Right renal cortex interstitium (tissue), 3 donors: ENCODE data around the gene SOX2. TPM values are rescaled to one million over a fixed set of nuclear protein-coding genes. Genes with fewer than 3 reads are reported as not detected.

Experiments
- DNase-seq, 3 donors: peaks; one replicate each; pipeline ENCODE4 v3.0.0-alpha.2; 2013; ENCODE audit warnings: low read depth in 3 of 3, low spot score in 2 of 3
- polyA plus RNA-seq, 3 donors: library from polyadenylated mRNA; unstranded; fragments of 120-200 nt; gene quantifications; one replicate each; pipeline ENCODE4 v1.2.1, GENCODE V29; 2013; ENCODE audit not compliant: insufficient read length in 3 of 3

SOX2 gene
- polyA plus RNA-seq, 3 donors: 0.22 to 0.50 (median 0.30) TPM

DNA sequence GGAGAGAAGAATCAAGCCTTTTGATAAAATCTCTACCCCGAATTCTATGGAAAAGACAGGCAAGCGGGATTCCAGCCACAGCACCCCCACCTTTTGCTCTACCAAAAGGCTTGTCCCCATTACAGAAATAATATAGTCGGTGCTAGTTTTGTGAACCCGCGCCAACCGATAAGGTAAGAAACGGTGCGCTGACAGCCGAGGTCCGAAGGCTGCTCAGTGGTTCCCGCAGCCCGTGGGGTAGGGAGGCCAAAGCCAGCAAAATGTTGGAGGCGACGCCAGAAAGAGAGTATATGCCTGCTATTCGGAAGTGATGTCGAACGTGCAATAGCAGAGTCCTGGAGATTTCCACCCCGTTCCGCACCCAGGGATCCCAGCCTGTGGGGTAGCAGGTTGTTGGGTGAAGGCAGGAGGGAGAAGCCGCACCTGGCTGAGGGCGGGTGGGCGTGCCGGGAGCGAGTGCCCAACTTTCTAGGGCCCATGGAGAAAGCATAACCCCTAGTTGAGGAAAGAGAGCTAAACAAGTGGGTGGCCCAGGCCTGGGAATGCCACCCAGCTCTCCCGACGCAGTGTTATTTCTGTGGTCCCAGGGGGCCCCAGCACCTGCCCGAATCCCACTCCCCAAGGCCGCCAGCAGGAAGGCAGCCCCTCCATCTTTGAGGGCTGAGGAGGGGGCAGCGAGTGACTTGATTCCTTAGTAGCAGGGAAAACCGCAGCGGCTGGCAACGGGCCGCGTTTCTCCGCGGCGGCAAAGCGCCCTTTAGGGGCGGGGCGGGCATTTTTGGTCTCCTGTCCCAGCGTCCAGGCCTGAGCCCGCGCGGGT is 7.9 kb upstream of the SOX2 start:
- no peak for DNase-seq

GRCh38 chr3:181704421-181705085 is 7.2 kb upstream of the SOX2 start:
- no peak for DNase-seq

DNA sequence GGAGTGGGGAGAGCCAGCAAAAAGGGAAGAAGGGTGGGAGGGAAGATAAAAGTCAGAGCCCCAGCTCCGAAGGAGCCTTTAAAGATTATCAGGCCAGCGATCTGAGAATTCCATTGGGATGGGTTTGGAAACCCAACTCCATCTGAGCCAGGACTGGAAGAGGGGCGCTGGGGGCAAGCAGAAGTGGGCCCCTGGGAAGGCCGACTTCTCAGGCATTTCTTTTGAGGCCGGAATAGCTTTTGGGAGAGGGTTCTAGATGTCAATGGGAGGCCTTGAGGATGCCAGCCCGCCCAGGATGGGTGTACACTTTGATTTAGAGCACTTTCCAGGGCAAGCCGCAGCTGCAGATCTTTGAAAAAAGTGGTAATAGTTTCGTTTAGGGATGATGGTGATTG is 6.6 kb upstream of the SOX2 start:
- DNase-seq: no peak

GRCh38 chr3:181707980-181708379 is 3.7 kb upstream of the SOX2 start:
- DNase-seq: no peak

DNA sequence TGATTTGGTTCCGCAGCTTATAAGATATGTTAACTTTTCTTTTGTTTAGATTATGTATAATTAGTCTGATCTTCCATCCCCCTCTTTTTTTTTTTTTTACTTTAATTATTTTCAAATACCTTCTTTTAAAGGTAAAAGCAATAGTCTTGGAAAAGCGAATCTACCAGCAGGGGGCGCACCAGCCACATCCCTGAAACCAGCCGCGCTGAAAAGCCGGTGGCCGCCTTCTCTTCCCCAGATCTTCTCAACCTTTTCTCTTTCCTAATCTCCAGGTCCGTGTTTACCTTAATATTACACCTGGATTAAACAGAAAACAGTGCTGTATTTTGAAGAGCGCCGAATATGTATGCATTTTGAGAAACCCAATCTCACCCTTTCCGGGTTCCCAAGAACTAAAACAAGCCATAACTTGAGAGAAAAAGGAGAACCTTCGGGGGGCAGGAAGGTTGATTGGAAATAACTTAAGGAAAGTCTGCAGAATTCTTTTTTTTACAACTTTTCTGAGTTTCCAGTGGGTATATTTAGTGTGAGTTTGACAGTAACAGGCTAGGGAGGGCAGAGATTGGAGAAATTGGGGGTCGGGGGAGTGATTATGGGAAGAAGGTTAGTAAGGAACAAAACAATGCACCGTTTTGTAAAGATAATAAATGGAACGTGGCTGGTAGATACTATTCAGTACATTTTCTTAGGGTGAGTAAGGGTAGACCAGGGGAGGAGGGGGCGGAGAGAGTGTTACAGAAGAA is 2.0 kb upstream of the SOX2 start:
- no peak for DNase-seq

DNA sequence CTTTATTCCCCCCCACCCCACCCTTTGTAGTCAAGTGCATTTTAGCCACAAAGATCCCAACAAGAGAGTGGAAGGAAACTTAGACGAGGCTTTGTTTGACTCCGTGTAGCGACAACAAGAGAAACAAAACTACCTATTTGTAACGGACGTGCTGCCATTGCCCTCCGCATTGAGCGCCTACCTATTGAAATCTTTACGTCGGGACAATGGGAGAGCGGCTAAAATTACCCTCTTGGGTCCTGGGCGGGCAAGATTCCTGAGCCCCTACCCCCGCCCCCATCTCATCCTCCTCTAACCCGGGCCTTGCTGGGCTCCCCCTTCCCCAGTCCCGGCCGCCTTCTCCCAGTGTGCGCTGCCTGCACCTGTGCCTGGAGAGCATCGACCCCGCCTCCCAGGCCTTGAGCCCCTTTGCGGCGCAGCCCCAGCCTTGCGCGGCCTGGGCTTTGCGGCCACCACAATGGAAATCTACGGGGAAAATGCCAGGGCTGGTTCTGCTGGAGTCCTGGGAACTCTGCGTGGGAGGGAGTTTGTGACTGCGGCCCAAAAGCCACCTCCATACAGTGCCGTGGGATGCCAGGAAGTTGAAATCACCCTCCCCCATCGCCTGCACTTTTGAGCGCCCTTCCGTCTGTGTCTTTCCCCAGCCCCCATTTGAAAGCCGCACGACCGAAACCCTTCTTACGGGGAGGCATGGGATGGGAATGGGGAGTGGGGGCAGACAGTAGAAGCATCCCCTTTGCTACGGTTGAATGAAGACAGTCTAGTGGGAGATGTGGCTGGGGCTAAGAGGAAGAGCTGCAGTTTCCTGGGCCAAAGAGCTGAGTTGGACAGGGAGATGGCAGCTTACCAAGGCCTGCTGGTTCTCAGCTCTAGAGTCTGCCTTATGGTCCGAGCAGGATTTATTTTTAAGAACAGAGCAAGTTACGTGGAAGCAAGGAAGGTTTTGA is 1.1 kb upstream of the SOX2 start:
- DNase-seq: no peak

DNA sequence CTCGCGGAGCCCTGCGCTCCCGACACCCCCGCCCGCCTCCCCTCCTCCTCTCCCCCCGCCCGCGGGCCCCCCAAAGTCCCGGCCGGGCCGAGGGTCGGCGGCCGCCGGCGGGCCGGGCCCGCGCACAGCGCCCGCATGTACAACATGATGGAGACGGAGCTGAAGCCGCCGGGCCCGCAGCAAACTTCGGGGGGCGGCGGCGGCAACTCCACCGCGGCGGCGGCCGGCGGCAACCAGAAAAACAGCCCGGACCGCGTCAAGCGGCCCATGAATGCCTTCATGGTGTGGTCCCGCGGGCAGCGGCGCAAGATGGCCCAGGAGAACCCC is 464 bp downstream of the SOX2 start:
- no peak for DNase-seq

GRCh38 chr3:181712553-181713279 is 991 bp downstream of the SOX2 start:
- no peak for DNase-seq

GRCh38 chr3:181713280-181713647 is 1.5 kb downstream of the SOX2 start:
- no peak for DNase-seq

GRCh38 chr3:181713676-181714612 is 2.2 kb downstream of the SOX2 start:
- no peak for DNase-seq

DNA sequence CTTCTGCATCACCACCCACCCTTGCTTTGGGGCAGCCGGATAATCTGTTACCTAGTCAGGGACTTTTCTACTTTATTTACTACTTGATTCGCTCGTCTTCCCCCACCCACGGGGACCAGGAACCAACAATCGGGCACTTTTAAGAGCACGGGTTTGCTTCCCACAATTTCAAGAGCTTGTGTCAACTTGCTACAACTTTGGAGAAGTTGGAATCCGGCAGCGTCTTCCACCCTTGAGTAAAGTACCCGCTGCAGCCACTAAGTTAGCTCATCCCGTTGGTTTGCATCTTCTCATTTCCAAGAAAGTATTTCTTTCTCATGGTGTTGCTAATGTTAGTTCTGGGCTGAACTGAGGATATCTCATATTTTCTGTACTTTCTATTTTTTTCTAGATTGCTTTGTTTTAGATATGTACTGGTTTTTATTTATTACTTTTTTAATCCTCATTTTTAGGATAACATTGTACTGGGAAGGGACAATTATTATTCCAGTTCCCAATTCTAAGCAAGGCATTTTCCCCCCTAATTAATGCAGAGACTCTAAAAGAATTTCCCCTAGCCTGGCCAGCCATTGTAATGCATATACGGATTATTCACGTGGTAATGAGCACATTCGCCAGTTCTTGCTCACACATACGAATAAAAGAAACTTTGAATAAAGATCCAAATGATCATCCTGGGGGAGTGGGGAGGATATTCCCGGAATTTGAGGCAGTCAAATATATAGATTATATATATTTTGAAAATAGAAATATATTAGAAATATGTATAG is 4.0 kb downstream of the SOX2 start:
- no peak for DNase-seq

DNA sequence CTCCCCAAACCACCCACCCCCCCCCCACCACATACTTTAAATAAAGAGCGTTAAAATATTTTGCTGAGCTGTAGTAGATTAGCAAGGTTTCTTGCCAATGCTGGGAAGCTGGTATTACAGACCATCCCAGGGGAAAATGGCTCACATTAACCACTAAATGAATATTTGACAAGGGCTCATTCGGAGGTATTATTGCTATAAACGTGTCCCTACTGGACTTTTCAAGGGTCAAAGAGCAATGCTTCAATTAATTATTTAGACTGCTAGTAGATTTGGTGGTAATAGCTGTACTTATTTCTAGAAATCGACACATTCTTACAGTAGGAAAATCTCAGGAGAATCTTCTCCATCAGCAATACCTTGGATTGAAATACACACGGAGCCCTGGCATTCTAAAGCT is 5.2 kb downstream of the SOX2 start:
- no peak for DNase-seq

DNA sequence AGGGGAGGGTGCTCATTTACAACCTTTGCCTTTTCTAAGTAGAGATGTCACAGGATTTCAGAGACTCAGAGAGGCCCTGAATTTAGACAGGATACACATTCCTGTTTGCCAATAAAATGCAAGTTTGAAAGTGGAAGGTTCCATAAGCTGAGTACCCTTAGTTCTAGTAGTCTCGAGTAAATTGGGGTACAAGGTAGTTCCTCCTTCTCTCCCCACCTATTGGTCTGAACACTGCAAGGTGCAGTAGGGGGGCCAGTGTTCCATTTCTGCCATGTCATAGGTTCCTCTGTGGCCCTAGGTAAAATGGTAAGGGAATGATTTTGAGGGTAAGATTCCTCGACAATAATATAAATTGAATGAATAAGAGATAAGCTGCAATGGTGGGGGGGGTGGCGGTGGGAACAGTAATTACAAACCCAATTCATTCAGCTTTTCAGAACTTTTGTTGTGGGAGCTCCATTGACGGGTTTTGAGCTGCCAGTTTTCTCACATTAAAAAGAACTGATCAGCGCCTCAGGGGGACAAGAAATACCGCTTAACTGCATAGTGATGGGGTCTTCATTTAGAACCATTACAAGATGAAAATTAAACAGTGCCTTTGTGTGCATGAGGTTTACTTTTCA is 5.9 kb downstream of the SOX2 start:
- DNase-seq: no peak

GRCh38 chr3:181718369-181718768 is 6.6 kb downstream of the SOX2 start:
- no peak for DNase-seq

DNA sequence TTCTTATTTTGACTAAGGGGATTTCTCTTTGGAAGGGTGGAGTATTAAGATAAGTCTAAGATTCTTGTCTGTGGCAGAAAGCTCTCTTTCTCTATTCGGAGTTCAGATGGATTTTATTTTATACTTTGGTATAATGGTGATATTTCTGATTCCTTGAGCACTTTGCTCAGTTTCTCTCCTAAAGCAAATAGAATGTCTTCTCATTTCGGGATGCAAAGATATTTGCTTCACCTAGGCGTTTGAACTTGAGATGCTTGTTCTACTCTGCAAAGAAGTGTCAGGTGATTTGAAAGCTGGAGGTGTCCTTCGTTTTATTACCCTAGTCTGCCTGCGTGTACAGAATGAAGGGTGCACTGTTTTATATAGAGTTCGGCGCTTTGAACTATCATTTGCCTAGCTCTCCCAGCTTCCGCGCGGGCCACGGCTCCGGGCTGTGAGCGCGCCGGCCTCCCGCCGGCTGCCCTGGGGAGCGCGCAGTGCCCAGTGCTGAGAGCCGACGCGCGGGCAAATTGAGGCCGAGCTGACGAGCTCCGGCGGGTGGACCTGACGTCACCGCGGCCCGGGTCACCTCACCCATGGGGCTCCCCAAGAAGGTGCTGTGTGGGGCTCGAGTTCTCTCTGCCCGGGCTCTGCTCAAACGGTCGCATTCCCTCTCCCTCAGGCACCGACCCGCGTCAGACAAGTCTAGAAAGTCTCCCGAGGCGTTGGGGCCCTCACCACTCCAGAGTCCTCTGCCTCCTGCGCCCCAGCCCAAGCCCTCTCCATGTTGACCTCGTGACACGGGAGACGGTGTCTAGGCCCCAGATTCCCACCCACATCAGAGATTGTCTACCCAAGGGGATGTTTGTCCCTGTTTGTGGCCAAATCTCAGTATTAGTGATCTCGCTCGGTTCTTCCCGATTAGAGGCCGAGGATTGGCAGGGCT is 7.5 kb downstream of the SOX2 start:
- DNase-seq: no peak

GRCh38 chr3:181719991-181720680 is 8.4 kb downstream of the SOX2 start:
- no peak for DNase-seq
